ENCODE results near the gene C2orf68.
"Not testable (repeated sequence)": the region's sequence is repeated elsewhere in the genome, so short reads cannot be mapped to it uniquely, and the experiment has no call there.

Gene C2orf68, protein sequence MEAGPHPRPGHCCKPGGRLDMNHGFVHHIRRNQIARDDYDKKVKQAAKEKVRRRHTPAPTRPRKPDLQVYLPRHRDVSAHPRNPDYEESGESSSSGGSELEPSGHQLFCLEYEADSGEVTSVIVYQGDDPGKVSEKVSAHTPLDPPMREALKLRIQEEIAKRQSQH

DNA sequence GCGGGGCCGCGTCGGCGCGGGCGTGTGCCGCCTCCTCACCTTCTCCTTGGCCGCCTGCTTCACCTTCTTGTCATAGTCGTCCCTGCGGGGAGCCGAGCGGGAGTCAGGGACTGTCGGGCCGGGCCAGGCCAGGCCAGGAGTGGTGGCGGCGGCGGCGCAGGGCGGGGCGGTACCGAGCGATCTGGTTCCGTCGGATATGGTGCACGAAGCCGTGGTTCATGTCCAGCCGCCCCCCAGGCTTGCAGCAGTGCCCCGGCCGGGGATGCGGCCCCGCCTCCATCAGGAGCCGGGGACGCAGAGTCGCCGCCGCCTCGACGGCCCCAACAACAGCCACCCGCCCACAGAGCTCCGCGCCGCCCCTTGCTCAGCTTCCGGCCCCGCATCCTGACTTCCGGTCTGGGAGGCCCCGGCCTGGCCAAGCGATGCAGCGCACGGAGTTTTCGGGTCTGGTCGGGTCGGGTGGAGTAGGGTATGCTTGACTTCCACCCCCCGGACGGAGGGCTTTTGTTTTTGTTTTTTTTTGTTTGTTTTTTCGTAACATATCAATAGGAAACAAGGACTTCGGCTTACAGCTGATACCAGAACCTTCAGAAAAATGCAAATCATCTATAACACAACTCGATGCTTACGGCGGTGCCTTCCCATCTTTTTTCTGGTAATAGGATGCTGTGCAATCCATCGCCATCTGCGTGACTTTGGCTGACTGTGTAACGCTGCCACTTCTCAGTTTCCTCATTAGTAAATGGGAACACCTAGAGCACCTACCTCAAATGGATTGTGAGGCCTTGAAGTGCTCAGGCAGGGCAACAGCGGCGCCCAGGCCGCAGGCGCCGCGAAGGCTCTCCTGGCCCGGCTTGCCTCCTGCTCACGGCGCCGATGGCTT, at the start of gene C2orf68:
TSS of gene C2orf68 (minus strand) at position 362 of the 883 bp plus-strand sequence. CDS start at position 280, 82 bp downstream.
- DNase-seq = peak; percentile 87

DNA sequence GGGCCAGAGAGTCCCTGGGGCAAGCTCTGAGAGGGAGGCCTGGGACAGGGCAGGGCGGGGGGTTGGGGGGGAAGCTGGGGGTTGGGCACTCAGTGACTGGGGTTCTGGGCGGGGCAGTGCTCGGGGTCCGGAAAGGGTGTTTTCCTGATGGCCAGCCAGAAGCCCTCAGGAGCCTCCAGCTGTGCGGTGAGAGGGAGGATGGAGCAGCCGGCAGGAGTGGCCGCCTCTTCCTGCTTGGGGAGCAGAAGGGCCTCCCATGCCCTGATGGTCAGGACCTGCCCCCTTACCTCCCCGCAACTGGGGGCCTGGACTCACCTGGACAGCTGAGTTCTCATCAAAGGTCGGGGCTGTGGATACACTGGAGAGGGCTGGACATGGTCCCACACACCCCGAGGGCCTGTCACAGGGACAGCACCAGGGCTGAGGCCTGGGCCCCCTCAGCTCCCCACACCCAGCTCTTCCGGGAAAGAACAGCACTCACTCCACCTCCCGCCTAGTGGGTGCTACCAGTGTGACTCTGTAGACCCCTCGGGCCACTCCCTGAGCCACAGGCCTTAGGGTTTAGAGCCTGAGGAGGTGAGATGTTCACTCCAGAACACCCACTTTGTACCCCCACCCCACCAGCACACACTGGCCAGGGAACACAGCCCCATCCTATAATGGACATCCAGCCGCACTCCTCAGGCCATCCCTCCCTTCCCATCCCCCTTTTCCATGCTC, 49.4 kb upstream of the C2orf68 start:
- DNase-seq = no peak

DNA sequence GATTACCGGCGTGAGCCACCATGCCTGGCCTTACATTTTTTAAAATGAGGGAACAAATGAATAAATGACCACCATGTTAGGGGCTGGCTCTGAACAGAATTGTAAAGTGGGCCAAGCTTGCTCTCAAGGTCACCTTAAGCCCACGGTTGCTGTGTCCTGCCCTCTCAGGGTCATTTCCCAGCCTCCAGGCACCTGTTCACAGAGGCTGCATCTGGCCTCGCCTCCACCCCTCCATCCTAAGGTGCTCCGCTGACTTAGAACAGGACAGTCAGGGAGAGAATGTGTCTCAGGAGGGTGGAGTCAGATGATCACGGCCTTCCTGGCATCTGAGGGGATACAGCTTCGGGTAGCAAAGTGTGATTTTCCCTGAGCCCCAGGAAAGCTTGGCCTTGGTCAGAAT, 48.9 kb upstream of the C2orf68 start:
- no peak for DNase-seq

DNA sequence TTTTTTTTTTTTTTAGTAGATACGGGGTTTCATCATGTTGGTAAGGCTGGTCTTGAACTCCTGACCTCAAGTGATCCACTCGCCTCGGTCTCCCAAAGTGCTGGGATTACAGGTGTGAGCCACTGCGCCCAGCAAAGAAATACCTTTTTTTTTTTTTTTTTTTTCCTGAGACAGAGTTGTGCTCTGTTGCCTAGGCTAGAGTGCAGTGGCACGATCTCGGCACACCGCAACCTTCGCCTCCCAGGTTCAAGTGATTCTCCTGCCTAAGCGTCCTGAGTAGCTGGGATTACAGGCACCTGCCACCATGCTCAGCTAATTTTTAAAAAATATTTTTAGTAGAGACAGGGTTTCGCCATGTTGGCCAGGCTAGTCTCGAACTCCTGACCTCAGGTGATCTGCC, 48.4 kb upstream of the C2orf68 start:
- DNase-seq = not testable (repeated sequence)

DNA sequence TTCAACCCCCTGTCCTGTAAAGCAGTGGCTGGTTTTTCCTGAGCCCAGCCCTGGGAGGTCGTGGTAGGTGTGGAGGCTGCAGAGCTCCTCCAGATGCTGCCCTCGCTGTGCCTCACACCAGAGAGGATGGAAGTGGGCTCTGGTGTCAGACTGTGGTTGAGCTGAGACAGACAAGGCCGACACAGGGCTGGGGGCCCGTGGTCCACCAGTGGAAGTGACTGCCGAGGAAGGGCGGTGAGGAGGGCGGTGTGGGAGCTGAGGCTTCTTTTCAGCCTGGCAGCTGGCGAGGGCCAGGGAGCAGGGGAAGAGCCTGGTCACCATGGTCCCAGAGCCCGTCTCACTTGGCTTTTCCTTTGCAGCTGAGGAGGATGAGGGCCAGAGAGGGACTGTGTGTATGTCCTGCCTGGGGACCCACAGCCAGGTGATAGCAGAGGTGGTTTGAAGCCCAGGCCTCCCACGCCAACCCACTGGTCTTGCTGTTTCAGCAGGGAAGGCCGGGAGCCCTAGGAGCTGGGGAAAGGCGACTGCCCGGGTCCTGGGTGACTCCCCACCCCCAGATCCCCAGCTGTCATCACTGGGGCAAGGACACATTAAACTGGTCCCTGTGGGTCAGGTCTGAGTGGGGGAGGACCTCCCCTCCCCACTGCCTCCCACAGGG, 47.6 kb upstream of the C2orf68 start:
- DNase-seq = no peak

DNA sequence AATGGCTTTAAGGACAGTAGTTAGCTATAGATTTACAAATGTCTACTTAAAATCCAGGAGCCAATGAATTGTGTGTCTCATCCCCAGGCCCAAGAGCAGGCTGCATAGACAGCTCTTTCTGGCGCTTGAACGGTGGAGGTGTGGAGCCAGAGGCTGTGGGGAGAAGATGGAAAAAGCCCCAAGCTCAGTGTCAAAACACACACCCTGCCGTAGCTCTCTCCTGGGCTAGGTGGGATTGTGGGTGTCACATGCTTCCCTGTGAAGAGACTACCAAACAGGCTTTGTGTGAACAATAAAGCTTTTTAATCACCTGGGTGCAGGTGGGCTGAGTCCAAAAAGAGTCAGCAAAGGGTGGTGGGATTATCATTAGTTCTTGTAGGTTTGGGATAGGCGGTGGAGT, 45.5 kb upstream of the C2orf68 start:
- DNase-seq = not testable (repeated sequence)

DNA sequence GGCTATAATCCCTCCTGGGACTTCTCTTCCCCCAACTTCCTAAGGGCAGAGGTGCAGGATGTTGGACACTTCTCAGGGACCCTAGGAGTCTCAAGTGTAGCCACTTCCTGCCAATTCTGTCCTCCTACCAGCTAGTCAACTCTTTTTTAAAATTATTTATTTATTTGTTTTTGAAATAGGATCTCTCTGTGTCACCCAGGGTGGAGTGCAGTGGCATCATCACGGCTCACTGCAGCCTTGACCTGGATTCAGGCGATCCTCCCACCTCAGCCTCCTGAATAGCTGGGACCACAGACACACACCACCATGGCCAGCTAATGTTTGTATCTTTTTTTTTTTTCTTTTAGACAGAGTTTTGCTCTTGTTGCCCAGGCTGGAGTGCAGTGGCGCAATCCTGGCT, 44.6 kb upstream of the C2orf68 start:
- no peak for DNase-seq

DNA sequence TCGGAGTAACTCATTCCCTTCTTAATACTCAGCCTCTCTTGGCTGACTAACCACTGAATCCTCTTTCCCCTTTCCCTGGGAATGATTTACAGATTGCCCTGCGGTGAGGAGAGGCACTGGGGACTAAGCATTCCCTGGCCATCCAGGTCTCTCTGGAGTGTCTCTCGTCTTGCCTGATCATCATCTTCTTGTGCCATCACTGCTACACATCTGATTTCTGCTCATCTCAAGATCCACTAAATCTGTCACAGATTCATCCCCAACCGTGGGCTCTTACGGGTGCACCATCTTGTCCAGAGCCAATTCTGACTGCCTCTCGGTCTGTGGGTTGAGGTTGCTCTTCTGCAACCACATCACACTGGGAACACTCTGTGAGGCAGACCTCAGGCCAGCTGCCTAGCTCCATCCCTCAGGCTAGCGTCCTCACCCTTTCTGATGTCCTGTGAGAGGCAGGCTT, 44.1 kb upstream of the C2orf68 start:
- DNase-seq = no peak

DNA sequence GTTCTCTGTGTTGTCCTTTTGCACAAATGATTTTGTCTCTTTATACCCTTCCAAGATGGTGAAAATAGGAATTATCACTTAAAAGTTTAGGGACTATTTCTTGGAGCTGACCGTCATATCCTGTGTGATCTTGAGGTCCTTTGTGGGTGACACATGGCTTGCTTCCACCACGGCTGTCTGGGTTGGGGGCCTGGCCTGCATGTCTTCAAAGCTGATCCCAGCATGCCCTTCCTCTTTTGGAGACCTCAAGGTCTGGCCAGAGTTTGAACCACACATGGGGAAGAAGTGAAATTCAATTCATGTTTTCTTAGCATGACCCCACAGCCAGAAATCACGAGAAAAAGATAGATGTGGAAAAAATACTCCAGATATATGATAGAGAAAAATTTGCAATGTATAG, 42.1 kb upstream of the C2orf68 start:
- no peak for DNase-seq

DNA sequence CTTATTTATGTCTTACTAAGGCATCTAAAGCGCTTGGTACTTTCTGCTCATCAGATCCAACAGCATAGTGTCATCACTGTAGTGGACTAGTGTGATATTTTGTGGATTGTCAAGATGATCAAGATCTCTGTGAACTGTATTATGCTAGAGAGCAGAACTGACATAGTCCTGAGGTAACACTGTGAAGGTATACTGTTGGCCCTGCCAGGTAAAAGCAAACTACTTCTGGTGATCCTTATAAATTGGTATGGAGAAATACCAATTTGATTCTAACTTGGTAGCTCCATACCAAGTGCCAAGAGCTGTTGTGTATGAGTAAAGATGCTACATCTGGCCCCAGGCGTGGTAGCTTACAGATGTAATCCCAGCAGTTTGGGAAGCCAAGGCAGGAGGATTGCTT, 40.2 kb upstream of the C2orf68 start:
- no peak for DNase-seq

DNA sequence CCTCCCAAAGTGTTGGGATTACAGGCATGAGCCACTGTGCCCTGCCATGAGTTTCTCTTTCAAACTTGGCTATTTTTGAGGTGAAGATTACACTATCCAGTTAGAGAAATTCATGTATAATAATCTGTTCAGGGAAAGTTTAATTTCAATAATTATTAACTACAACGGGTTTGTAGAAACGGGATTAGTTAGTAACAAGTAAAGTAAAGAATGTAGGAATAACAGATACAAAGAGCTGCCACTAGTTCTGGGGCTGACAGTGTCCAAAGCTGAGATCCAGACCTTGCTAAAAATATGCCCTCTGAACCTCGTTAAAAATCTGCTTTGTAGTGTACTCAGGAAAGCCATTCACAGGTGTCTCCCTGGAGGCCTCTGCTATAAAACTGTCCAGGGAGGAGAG, 39.2 kb upstream of the C2orf68 start:
- DNase-seq = no peak

DNA sequence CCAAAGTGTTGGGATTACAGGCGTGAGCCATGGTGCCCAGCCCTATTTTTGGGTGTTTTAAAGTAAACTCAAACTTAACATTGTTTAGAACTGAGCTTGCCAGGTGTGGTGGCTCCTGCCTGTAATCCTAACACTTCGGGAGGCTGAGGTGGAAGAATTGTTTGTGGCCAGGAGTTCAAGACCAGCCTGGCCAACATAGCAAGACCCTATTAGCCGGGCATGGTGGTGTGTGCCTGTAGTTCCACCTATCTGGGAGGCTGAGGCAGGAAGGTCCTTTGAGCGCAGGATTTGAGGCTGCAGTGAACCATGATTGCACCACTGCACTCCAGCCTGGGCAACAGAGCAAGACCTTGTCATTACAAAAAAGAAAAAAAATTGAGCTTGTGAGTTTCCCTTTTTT, 38.6 kb upstream of the C2orf68 start:
- DNase-seq = no peak

DNA sequence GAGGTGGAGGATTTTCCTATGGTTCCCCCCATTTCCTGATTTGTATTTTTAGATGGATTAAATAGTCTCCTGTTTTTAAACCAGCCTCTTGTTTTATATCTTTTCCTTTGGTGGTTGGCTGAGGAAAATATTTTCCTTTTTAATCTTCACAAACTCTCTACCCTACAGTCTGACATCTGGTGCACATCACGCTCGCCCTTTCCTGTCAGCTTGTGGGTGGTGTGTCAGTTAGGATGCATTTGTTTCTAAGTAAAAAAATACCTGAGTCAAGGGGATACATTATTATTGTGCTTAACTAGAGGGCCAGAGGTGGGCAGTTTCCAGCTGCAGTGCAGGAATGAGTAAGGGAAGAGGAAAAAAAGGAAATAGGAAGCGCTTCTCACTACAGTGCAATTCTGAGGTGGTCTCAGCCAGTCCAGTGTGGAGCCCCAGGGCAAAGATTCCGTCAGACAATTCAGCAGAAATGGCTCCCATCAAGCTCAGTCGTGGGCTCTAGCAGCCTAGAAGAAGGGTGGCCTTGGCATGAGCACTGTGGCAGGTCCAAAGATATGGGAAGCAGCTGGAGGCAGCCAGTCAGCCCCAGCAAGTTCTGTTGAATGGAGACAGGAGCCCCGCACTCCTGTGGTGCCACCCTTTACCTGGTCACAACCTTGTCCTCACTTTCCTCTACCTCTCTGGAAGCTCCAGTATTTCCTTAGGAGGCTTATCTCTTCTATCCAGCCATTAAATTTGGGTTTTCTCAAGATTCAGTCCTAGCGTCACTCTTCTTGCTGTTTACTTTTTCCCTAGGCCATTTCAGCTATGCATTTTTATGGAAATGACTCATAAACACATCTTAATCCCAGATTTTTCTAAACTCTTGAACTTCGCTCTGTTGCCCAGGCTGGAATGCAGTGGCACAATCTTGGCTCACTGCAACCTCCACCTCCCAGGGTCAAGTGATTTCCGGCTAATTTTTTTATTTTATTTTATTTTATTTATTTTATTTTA, 37.6 kb upstream of the C2orf68 start:
- no peak for DNase-seq

DNA sequence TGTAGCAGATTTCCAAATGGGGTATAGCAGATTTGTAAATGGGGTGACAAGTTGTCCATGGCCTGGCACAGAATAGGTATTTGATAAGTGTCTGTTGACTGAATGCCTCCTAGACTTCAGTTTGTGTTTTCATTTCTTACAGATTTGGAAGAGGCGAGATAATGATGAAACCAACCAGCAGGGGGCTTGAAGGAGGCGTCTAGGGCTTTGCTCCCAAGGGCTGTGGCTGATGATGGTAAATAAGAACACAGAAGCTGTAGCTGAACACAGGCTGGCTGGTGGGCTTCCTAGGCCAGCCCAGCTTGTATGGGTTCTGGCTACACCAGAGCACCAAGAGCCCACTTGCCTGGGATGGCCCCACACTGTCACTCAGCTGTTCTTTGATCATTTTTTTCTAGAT, 36.8 kb upstream of the C2orf68 start:
- DNase-seq = no peak

DNA sequence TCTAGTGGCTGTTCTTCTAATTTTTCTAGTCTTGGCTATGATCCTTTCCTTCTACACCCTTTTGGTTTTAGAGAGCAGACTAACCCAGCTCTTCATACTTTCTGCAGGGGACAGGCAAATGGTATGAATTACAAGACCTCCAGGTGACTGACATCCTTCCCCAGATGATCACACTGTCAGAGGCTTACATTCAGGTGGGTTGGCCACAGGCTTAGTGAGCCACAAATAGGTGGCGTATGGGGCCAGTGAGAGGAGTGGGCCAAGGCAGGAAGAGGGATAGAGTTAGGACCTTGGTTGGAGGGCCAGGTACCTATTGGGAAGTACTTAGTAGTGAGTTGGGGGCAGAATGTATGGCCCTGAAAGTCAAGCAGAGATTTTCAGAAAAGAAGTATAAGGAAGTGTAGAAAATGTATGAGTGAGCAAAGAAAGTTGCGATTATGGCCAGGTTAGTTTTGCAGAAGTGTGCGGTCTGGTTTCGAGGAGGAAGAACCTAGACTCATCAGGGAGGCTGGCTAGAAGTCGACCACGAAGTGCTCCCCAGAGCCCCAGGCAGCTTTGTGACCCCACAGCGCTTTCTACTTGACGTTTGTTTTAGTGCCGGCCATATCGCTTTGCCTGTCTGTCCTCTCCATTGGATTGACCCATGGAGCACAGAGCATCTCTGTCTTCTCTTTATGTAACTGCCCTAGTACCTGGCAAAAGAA, 36.1 kb upstream of the C2orf68 start:
- no peak for DNase-seq

DNA sequence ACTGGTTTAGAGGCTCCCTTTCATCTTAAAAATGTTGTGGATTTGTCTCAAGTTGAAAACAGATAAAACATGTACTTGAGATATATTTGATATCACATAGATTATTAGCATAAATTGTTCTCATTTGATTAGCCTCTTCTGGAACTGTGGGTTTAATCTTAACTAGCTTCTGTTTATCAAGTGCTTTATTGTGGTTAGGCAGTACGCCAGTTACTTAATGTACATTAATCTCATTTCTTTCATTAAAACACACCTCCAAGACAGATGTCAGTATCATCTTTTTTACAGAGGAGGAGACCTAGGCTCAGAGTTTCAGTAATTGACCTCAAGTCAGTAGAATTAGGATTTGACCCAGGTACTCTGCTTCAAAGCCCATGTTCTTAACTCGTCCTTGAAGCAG, 34.3 kb upstream of the C2orf68 start:
- DNase-seq = no peak

DNA sequence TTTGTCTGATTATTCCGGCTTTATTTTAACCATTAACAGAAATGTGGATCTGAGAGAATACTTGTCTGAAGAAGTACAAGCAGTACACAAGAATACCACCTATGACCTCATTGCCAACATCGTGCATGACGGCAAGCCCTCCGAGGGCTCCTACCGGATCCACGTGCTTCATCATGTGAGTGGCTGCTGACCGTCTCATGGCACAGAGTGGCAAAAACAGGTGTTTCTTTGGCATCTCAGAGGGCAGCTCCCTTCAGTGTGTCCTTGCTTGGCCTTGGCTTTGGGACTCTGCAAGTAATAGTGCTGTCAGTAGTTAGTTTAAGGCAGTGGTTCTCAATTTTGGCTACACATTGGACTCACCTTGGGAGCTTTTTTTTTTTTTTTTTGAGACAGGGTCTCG, 33.0 kb upstream of the C2orf68 start:
- no peak for DNase-seq

DNA sequence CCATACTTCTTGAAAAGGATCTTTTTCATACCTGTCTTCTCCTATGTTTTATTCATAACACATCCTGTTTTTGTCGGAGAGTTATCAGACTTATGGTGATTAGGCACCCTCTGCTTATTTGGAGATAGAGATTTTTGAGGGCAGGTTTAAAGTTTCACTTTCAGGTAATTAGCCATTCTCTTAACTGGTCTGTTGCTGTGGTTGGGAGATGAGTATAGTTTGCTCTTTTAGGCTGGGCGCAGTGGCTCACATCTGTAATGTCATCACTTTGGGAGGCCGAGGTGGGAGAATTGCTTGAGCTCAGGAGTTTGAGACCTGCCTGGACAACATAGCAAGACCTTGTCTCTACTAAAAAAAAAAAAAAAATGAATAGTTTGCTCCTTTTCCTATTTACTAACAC, 30.9 kb upstream of the C2orf68 start:
- DNase-seq = no peak

DNA sequence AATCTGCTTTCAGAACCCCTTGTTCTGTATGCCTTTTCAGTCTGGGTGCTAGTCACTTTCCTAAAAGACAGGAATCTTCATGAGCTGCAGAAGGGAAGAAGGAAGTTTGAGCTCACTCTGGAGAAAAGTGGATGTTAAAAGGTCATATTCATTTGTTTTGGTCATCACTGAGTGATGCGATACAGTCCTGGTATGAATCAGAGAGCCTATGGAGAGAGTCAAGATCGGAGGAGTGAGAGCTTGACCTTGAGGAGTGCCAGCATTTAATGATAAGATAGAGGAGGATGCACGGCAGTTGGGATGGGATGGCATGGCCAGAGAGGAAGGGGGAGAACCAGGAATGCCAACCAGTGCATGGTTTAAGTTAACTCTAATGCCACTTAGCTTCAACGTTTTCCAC, 23.8 kb upstream of the C2orf68 start:
- no peak for DNase-seq

DNA sequence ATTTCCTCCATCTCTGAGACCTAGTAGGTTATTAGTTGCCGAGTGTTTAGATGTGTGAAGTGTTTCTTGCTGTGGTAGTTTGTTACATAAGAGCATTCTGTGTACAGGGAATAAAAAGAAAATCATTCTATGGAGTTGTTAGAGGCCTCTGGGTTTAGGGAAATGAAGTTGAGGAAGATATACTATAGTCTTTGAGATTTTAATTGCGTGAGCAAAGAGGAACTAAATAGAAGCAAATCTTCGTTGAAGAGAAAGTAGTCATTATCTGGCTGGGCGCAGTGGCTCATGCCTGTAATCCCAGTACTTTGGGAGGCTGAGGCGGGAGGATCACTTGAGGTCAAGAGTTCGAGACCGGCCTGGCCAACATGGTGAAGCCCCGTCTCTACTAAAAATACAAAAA, 23.1 kb upstream of the C2orf68 start:
- DNase-seq = no peak

DNA sequence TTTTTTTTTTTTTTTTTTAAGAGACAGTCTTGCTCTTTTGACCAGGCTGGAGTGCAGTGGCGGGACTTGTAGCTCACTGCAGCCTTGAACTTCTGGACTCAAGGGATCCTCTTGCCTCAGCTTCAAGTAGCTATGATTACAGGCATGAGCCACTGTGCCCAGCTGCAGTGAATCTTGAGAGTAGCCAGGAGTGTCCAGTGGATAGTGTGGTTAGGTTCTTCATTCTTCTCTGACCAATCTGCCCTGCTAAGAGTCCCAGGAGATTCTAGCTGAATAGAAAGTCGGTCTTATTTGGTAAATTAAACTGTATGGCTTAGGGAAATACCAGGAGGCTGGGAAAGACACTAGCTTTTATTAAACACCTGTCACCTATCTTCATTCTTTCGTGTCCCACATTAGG, 19.4 kb upstream of the C2orf68 start:
- DNase-seq = no peak

All from NCI-H1105 (cell line).